Cardiac fibroblast (primary cell): ENCODE measurements around the gene APOF.
A peak's percentile ranks its signal among the peaks of the same experiment; 100 is the strongest.
"Not testable (repeated sequence)": the region's sequence is repeated elsewhere in the genome, so short reads cannot be mapped to it uniquely, and the experiment has no call there.

Experiments
- DNase-seq, 2 donors: peaks; one replicate each; pipeline versions ENCODE4 v3.0.0 to v3.0.0-alpha.2; 2010; ENCODE audit warnings: low read depth in 2 of 2
- H3K4me3 ChIP-seq, 2 donors: replicated peaks in 1 of 2; 1 replicate in 1 of 2; 2 replicates in 1 of 2; pipeline ENCODE4 v1.5.1; 2011; ENCODE audit warnings: low read depth in 2 of 2, low read length in 2 of 2, mild to moderate bottlenecking in 2 of 2, moderate library complexity in 1 of 2
- CTCF ChIP-seq: IDR thresholded peaks from one replicate; pipeline ENCODE4 v1.5.1; 2011; ENCODE audit warnings: low read depth, mild to moderate bottlenecking, low read length, inconsistent platforms

APOF gene

GRCh38 chr12:56361487-56362129 lies 1.0 kb downstream of the APOF start:
- H3K4me3 ChIP-seq, result no peak overlapping the region
- DNase-seq, result no peak
- TF ChIP-seq CTCF, result no peak

- peak within 1 kb of the TSS; percentile 76 to 86 for H3K4me3 ChIP-seq
- DNase-seq, result peak; percentile 100
- TF ChIP-seq CTCF, result no peak
Observed at GRCh38 chr12:56359851-56360767, 2.5 kb downstream of the APOF start, which contains the start of gene STAT2. TSS of gene STAT2 (minus strand) at chr12:56360107. CDS start at chr12:56356571, 3,536 bp downstream.

DNA sequence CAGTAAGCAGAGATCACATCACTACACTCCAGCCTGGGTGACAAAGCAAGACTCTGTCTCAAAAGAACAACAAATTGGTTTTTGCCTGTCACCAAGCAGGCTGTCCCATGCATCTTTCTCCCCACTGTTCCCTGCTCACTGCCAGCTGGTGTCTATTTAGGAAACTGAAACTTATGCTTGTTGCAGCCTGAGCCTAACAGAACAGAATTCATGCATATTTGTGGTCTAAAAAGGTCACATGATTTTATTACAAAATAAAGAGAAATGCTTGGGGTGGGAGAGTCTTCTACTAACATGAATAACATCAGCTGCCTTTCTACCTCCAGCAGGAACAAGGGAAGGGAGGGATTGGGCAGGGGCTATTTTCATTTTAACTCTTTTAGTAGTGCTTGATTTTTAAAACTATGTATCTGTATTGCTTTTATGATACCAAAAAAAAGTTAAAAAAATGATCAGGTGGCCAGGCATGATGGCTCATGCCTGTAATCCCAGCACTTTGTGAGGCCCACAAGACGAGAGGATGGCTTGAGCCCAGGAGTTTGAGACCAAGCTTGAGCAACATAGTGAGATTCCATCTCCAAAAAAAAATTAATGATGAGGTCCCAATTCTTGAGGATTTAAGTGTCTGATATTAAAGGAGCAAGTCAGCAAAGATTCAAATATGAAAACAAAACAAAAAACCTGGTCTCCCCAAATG lies 3.7 kb downstream of the APOF start:
- TF ChIP-seq CTCF, result no peak
- peak overlapping the region; percentile 76 to 86 for H3K4me3 ChIP-seq
- peak; percentile 82 to 88 for DNase-seq

DNA sequence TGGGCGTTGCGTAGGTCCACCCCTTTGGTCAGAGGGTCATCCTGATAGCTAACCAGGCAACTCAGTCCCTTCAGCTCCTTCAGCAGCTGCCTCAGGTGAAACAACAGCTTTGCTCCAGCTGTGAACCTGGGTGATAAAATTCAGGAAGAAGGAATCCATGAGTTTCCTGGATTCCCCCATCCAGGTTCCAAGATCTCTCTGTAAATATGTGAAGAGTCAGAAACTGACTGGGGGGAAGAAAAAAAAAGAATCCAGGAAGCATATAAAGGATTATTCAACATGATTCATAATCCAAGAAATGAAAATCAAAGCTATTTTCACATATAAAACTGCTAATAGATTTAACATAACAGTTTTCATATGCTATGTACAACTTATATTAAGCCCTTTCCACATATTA lies 11.3 kb downstream of the APOF start:
- H3K4me3 ChIP-seq, result no peak overlapping the region
- no peak for TF ChIP-seq CTCF
- DNase-seq, result no peak

DNA sequence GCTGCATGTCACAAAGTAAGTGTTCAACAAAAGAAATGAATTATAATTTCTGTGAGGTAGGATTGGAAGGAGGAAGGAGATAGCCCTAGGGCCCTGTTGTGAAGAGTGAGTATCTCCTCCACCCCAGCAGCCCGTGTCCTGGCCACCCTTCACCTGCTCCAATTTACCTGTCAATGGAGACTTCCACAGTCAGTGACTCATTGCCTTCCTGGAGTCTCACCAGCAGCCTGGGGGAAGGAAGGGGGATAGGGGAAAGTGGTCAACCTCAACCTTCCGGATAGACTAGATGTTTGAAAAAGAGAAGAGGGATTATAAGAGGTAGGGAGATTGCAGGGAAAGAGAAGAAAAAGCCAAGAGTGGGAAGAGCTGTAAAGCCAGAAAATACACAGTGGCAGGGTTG lies 12.0 kb downstream of the APOF start:
- DNase-seq, result no peak
- no peak for TF ChIP-seq CTCF
- H3K4me3 ChIP-seq, result no peak overlapping the region

DNA sequence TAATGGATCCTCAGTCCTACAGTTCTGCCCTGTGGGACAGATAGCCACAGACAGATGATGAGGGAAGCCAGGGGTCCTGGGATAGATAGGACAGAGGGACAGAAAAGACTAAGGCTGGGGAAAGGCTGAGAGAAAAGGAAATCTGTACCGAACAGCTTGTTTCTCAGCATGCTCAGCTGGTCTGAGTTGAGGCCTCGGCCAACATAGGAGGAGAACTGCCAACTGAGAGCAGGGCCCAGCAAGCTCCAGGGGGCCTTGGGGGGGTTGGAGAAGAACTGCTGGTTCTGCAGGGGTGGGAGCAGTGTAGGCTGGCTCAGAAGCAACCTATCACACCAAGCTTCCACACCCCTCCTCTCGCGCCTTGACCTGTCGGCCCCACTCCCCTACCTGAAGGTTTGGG lies 13.9 kb downstream of the APOF start:
- no peak for DNase-seq
- TF ChIP-seq CTCF, result no peak
- H3K4me3 ChIP-seq, result no peak overlapping the region

- not testable (repeated sequence) for H3K4me3 ChIP-seq, DNase-seq
Observed at GRCh38 chr12:56347255-56347654, 15.4 kb downstream of the APOF start.
